DOHH2 (cell line): ENCODE data around the gene VIPAS39.

Experiments used
- CTCF ChIP-seq: fragments of 200-600 bp; sonication (generic); IDR thresholded peaks from one replicate; pipeline ENCODE4 v1.5.1; 2014; ENCODE audit warnings: antibody characterized with exemption, mild to moderate bottlenecking, low read depth, low read length; ENCODE audit not compliant: poor library complexity, severe bottlenecking
- EZH2phosphoT487 ChIP-seq: fragments of 200-600 bp; sonication (generic); IDR thresholded peaks from 2 replicates; pipeline ENCODE4 v1.6.1; 2017; ENCODE audit warnings: borderline replicate concordance, mild to moderate bottlenecking, antibody characterized with exemption, low read length, moderate library complexity, mixed read lengths

GRCh38 chr14:77436042-77436441 is 21.4 kb downstream of the VIPAS39 start:
- TF ChIP-seq CTCF, result no peak
- no peak for TF ChIP-seq EZH2phosphoT487
